ENCODE data around the gene TMEM131L.

Gene TMEM131L

GRCh38 chr4:153522802-153523094 is 56.6 kb downstream of the TMEM131L start:
- H3K27me3 ChIP-seq (ENCODE audit: insufficient read depth, low read length) = no peaks in the 10 kb centered on the region
- peaks cover 65% of the 10 kb centered on the region for H3K36me3 ChIP-seq (ENCODE audit: insufficient read depth, low read length)
- no peaks in the 10 kb centered on the region for H4K20me1 ChIP-seq (ENCODE audit: insufficient read depth, low read length)
- TF ChIP-seq CTCF (IDR thresholded peaks at IDR 0.05; ENCODE audit: low read length) (no peak), EZH2 (IDR thresholded peaks at IDR 0.05; ENCODE audit: borderline replicate concordance, low read length) (no peak)
- H3K27ac ChIP-seq (ENCODE audit: low read depth, low read length, poor library complexity, severe bottlenecking) = peak overlapping the region; percentile 77
- peaks cover 98% of the 10 kb centered on the region for H3K79me2 ChIP-seq (ENCODE audit: insufficient read depth, low read length)
- no peaks in the 10 kb centered on the region for H3K9me3 ChIP-seq (ENCODE audit: low read length)
- peak overlapping the region; percentile 53; the same call in 1 of the 2 replicates for H3K4me2 ChIP-seq (ENCODE audit: low read length)
- H3K9ac ChIP-seq (ENCODE audit: low read length) = no peak overlapping the region
- peaks cover 90% of the 10 kb centered on the region for H3K4me1 ChIP-seq (ENCODE audit: insufficient read depth, low read length, severe bottlenecking)
- no peak overlapping the region for H3K4me3 ChIP-seq (ENCODE audit: low read depth, low read length, poor library complexity, severe bottlenecking)
- no peaks in the 10 kb centered on the region for H3F3A ChIP-seq (ENCODE audit: insufficient read depth, low read length)
- H2AFZ ChIP-seq (ENCODE audit: low read length) = no peak overlapping the region
- no peaks in the 10 kb centered on the region for H3K9me2 ChIP-seq (ENCODE audit: low read depth, low read length)

- Histone ChIP-seq H3K4me1 (ENCODE audit: insufficient read depth, low read length, severe bottlenecking) (peaks cover 90% of the 10 kb centered on the region), H2AFZ (ENCODE audit: low read length) (no peak overlapping the region), H3K9ac (ENCODE audit: low read length) (no peak overlapping the region), H3K9me2 (ENCODE audit: low read depth, low read length) (no peaks in the 10 kb centered on the region), H3K9me3 (ENCODE audit: low read length) (no peaks in the 10 kb centered on the region), H4K20me1 (ENCODE audit: insufficient read depth, low read length) (no peaks in the 10 kb centered on the region), H3K4me3 (ENCODE audit: low read depth, low read length, poor library complexity, severe bottlenecking) (no peak overlapping the region), H3F3A (ENCODE audit: insufficient read depth, low read length) (no peaks in the 10 kb centered on the region), H3K27ac (ENCODE audit: low read depth, low read length, poor library complexity, severe bottlenecking) (peak overlapping the region; percentile 77), H3K4me2 (ENCODE audit: low read length) (no peak overlapping the region; the same call in 1 of the 2 replicates), H3K36me3 (ENCODE audit: insufficient read depth, low read length) (peaks cover 65% of the 10 kb centered on the region), H3K27me3 (ENCODE audit: insufficient read depth, low read length) (no peaks in the 10 kb centered on the region), H3K79me2 (ENCODE audit: insufficient read depth, low read length) (peaks cover 98% of the 10 kb centered on the region)
- TF ChIP-seq CTCF (IDR thresholded peaks at IDR 0.05; ENCODE audit: low read length) (no peak), EZH2 (IDR thresholded peaks at IDR 0.05; ENCODE audit: borderline replicate concordance, low read length) (no peak)
These were observed 57.1 kb downstream of the TMEM131L start for GRCh38 chr4:153523164-153523796.

GRCh38 chr4:153523941-153524386 is 57.8 kb downstream of the TMEM131L start:
- Histone ChIP-seq H3K27ac (ENCODE audit: low read depth, low read length, poor library complexity, severe bottlenecking) (peak overlapping the region; percentile 77), H3K9me3 (ENCODE audit: low read length) (no peaks in the 10 kb centered on the region), H3K79me2 (ENCODE audit: insufficient read depth, low read length) (peaks cover 98% of the 10 kb centered on the region), H4K20me1 (ENCODE audit: insufficient read depth, low read length) (no peaks in the 10 kb centered on the region), H3K9me2 (ENCODE audit: low read depth, low read length) (no peaks in the 10 kb centered on the region), H3K4me2 (ENCODE audit: low read length) (no peak overlapping the region), H2AFZ (ENCODE audit: low read length) (no peak overlapping the region), H3F3A (ENCODE audit: insufficient read depth, low read length) (no peaks in the 10 kb centered on the region), H3K4me1 (ENCODE audit: insufficient read depth, low read length, severe bottlenecking) (peaks cover 90% of the 10 kb centered on the region), H3K36me3 (ENCODE audit: insufficient read depth, low read length) (peaks cover 62% of the 10 kb centered on the region), H3K9ac (ENCODE audit: low read length) (no peak overlapping the region), H3K27me3 (ENCODE audit: insufficient read depth, low read length) (no peaks in the 10 kb centered on the region), H3K4me3 (ENCODE audit: low read depth, low read length, poor library complexity, severe bottlenecking) (no peak overlapping the region)
- no peak for TF ChIP-seq CTCF (IDR thresholded peaks at IDR 0.05; ENCODE audit: low read length)
- no peak for TF ChIP-seq EZH2 (IDR thresholded peaks at IDR 0.05; ENCODE audit: borderline replicate concordance, low read length)

All from OCI-LY1 (cell line).